ENCODE measurements around the gene CSRNP3. TPM values are rescaled to one million over a fixed set of nuclear protein-coding genes. Genes with fewer than 3 reads are reported as not detected.

CSRNP3 gene
- polyA plus RNA-seq, 2 of the 4 experiments (the other 2 are of a cell fraction): 0.05 to 0.25 TPM

DNA sequence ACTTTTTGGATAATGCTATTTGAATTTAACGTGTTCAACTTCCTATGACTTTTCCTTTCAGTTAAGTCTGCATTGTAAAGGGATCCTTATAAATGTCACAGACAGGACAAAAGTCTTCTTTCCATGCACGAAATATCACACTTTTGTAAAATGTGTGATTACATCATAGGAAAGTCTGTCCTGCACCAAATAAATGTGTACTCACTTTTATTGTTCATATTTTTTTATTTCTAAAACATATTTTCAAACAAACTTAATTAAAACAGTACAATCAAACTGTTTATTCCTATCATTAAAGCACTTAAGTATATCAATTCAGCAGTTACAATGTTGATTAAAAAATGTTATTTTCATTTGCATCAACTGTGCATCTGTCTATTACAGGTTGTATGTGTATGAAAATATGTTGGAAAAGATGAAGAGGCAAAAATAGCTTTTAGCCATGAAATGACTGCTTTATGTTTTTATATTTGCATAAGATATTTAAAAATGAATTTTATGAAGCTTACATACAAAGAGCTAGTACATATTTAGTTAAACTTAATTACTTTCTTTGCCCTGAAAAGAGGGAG is 105.6 kb downstream of the CSRNP3 start:
- POLR2A ChIA-PET: no interaction called here
- FAIRE-seq (no peak), DNase-seq (ENCODE audit: low read depth in 1 of 2, low spot score in 1 of 2) (no peak), ATAC-seq (no peak)
- Histone ChIP-seq H3K4me3 (no peak overlapping the region), H3K4me2 (no peak overlapping the region), H3K27ac (no peak overlapping the region), H3K9me3 (no peaks in the 10 kb centered on the region), H3K4me1 (no peaks in the 10 kb centered on the region)
- 34% methylated on average over 2 of the region's 2 CpGs for WGBS (ENCODE audit: missing lambda C conversion rate)
- TF ChIP-seq KDM1A (IDR thresholded peaks at IDR 0.05; ENCODE audit: low read depth) (no peak), MAFK (IDR thresholded peaks at IDR 0.05; ENCODE audit: partially characterized antibody) (no peak), HDAC2 (IDR thresholded peaks at IDR 0.05) (no peak), JUN (IDR thresholded peaks at IDR 0.05) (no peak), ZFP36 (IDR thresholded peaks at IDR 0.05; ENCODE audit: borderline replicate concordance, partially characterized antibody) (no peak), FOXS1 (CRISPR knock-in tag; IDR thresholded peaks at IDR 0.05) (no peak), RFX5 (IDR thresholded peaks at IDR 0.05) (no peak), HOXA7 (CRISPR knock-in tag; IDR thresholded peaks at IDR 0.05) (no peak), NFE2L2 (conservative IDR thresholded peaks at IDR 0.05; ENCODE audit: low read length) (no peak), KDM5A (IDR thresholded peaks at IDR 0.05) (no peak), CHD4 (IDR thresholded peaks at IDR 0.05; ENCODE audit: borderline replicate concordance) (no peak), MAZ (IDR thresholded peaks at IDR 0.05; ENCODE audit: borderline replicate concordance, low read depth, low read length) (no peak)
- TF ChIP-seq, protein P1, sequence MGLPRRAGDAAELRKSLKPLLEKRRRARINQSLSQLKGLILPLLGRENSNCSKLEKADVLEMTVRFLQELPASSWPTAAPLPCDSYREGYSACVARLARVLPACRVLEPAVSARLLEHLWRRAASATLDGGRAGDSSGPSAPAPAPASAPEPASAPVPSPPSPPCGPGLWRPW (IDR thresholded peaks at IDR 0.05): no peak
- TF ChIP-seq, protein P2, sequence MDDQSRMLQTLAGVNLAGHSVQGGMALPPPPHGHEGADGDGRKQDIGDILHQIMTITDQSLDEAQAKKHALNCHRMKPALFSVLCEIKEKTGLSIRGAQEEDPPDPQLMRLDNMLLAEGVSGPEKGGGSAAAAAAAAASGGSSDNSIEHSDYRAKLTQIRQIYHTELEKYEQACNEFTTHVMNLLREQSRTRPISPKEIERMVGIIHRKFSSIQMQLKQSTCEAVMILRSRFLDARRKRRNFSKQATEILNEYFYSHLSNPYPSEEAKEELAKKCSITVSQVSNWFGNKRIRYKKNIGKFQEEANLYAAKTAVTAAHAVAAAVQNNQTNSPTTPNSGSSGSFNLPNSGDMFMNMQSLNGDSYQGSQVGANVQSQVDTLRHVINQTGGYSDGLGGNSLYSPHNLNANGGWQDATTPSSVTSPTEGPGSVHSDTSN (IDR thresholded peaks at IDR 0.05): no peak
- TF ChIP-seq, protein P3, sequence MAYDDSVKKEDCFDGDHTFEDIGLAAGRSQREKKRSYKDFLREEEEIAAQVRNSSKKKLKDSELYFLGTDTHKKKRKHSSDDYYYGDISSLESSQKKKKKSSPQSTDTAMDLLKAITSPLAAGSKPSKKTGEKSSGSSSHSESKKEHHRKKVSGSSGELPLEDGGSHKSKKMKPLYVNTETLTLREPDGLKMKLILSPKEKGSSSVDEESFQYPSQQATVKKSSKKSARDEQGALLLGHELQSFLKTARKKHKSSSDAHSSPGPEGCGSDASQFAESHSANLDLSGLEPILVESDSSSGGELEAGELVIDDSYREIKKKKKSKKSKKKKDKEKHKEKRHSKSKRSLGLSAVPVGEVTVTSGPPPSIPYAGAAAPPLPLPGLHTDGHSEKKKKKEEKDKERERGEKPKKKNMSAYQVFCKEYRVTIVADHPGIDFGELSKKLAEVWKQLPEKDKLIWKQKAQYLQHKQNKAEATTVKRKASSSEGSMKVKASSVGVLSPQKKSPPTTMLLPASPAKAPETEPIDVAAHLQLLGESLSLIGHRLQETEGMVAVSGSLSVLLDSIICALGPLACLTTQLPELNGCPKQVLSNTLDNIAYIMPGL (CRISPR knock-in tag; IDR thresholded peaks at IDR 0.05; ENCODE audit: borderline replicate concordance): no peak
- TF ChIP-seq, protein P4, sequence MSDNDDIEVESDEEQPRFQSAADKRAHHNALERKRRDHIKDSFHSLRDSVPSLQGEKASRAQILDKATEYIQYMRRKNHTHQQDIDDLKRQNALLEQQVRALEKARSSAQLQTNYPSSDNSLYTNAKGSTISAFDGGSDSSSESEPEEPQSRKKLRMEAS (IDR thresholded peaks at IDR 0.05): no peak
- TF ChIP-seq, protein P5, sequence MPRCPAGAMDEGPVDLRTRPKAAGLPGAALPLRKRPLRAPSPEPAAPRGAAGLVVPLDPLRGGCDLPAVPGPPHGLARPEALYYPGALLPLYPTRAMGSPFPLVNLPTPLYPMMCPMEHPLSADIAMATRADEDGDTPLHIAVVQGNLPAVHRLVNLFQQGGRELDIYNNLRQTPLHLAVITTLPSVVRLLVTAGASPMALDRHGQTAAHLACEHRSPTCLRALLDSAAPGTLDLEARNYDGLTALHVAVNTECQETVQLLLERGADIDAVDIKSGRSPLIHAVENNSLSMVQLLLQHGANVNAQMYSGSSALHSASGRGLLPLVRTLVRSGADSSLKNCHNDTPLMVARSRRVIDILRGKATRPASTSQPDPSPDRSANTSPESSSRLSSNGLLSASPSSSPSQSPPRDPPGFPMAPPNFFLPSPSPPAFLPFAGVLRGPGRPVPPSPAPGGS (IDR thresholded peaks at IDR 0.05): no peak
- CTCF ChIA-PET: no interaction called here

DNA sequence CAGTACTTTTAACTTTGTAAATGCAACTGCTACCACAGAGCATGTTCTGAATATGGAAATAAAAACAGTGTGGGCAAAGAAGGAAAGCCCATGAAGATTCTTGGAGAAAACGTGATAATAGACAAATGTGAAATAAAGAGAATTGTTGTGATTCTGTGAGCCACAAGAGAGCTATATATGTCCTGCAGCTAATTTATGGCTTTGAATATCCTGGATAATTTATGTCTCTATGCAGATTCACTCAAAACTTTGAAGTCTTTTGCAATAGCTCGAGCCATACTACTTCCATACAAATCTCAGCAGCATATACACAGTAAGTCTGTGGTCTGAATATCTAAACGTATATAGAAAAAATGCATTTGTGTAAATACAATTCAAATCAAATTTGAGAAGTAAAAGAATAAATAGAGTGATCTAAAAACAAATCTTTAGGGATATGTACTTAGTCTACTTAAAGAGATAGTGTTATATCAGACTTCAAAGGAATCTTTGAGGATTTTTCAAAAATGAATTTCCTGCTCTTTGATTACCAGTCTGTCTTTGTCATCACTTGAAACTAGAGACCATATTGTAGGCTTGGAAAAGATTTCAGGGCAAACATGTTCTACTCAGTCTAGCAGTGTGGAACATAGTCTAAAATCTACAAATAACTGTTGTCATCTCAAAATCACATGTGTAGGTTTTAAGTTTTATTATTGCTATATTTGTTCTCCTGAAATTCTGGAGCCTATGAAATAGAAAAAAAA is 107.1 kb downstream of the CSRNP3 start:
- TF ChIP-seq, protein P1 (IDR thresholded peaks at IDR 0.05): no peak
- TF ChIP-seq HDAC2 (IDR thresholded peaks at IDR 0.05) (no peak), CBX8 (IDR thresholded peaks at IDR 0.05) (no peak), MYC (IDR thresholded peaks at IDR 0.05; ENCODE audit: borderline replicate concordance, low read length) (no peak), ZNF302 (CRISPR knock-in tag; IDR thresholded peaks at IDR 0.05) (no peak), FOXS1 (CRISPR knock-in tag; IDR thresholded peaks at IDR 0.05) (no peak)
- TF ChIP-seq, protein P6, sequence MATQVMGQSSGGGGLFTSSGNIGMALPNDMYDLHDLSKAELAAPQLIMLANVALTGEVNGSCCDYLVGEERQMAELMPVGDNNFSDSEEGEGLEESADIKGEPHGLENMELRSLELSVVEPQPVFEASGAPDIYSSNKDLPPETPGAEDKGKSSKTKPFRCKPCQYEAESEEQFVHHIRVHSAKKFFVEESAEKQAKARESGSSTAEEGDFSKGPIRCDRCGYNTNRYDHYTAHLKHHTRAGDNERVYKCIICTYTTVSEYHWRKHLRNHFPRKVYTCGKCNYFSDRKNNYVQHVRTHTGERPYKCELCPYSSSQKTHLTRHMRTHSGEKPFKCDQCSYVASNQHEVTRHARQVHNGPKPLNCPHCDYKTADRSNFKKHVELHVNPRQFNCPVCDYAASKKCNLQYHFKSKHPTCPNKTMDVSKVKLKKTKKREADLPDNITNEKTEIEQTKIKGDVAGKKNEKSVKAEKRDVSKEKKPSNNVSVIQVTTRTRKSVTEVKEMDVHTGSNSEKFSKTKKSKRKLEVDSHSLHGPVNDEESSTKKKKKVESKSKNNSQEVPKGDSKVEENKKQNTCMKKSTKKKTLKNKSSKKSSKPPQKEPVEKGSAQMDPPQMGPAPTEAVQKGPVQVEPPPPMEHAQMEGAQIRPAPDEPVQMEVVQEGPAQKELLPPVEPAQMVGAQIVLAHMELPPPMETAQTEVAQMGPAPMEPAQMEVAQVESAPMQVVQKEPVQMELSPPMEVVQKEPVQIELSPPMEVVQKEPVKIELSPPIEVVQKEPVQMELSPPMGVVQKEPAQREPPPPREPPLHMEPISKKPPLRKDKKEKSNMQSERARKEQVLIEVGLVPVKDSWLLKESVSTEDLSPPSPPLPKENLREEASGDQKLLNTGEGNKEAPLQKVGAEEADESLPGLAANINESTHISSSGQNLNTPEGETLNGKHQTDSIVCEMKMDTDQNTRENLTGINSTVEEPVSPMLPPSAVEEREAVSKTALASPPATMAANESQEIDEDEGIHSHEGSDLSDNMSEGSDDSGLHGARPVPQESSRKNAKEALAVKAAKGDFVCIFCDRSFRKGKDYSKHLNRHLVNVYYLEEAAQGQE (IDR thresholded peaks at IDR 0.05): no peak
- TF ChIP-seq, protein P7, sequence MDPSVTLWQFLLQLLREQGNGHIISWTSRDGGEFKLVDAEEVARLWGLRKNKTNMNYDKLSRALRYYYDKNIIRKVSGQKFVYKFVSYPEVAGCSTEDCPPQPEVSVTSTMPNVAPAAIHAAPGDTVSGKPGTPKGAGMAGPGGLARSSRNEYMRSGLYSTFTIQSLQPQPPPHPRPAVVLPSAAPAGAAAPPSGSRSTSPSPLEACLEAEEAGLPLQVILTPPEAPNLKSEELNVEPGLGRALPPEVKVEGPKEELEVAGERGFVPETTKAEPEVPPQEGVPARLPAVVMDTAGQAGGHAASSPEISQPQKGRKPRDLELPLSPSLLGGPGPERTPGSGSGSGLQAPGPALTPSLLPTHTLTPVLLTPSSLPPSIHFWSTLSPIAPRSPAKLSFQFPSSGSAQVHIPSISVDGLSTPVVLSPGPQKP (IDR thresholded peaks at IDR 0.05; ENCODE audit: low read depth, low read length): no peak
- Histone ChIP-seq H3K9me3 (no peaks in the 10 kb centered on the region), H3K4me3 (no peak overlapping the region), H3K27ac (no peak overlapping the region), H3K4me1 (no peaks in the 10 kb centered on the region), H3K4me2 (no peak overlapping the region)
- FAIRE-seq: no peak
- ChIA-PET CTCF (no interaction called here), POLR2A (no interaction called here)
- no peak for DNase-seq (ENCODE audit: low read depth in 1 of 2, low spot score in 1 of 2)
- 5% methylated on average over 3 of the region's 3 CpGs for WGBS (ENCODE audit: missing lambda C conversion rate)
- ATAC-seq: no peak
